LNCAP (cell line): ENCODE data around the gene VGLL4.

Experiments used
- TF ChIP-seq, protein P1 (sequence below): fragments of 450-650 bp; IDR thresholded peaks from 2 replicates; pipeline ENCODE4 v1.5.1; 2017; ENCODE audit warnings: mild to moderate bottlenecking

The VGLL4 gene

GRCh38 chr3:11538581-11538980 lies 105.1 kb downstream of the VGLL4 start:
- TF ChIP-seq, protein P1, sequence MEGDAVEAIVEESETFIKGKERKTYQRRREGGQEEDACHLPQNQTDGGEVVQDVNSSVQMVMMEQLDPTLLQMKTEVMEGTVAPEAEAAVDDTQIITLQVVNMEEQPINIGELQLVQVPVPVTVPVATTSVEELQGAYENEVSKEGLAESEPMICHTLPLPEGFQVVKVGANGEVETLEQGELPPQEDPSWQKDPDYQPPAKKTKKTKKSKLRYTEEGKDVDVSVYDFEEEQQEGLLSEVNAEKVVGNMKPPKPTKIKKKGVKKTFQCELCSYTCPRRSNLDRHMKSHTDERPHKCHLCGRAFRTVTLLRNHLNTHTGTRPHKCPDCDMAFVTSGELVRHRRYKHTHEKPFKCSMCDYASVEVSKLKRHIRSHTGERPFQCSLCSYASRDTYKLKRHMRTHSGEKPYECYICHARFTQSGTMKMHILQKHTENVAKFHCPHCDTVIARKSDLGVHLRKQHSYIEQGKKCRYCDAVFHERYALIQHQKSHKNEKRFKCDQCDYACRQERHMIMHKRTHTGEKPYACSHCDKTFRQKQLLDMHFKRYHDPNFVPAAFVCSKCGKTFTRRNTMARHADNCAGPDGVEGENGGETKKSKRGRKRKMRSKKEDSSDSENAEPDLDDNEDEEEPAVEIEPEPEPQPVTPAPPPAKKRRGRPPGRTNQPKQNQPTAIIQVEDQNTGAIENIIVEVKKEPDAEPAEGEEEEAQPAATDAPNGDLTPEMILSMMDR: no peak

- TF ChIP-seq, protein P1: no peak
Measured at GRCh38 chr3:11536936-11537612, 106.6 kb downstream of the VGLL4 start.

DNA sequence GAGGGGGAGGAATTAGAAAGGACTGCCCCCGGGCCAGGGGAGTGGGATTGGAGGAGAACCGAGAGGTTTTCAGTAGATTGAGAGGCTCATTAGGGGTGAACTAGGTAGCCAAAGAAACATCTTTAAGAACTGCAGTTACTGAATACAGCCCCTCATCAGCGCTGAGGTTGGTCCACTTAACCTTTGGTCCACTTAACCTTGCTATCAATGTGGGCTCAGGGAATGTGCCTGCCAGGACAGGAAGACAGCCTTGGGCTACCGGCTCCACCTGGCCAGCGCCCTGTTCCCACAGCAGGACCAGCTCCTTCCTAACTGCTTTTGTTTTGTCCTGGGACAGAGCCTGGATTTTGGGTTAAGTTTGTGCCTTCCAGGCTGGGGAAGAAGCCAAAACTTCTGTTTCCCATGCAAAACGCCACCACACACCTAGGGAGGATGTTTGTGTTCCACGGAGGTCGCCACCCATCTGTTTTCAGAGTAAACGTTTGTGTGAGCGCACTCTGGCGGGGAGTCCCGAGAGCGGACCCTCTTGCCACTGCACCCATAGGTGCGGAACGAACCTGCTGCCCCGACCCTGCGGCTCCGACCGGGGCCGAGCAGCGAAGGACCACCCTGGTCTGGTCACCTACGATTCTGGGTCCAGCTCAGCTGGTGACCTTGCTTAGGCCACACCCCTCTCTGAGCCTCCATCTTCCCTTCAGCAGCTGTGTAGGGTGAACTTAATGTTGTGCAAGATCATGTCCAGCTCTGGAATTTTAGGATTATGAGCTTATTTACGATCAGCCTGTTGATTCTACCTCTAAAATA lies 107.4 kb downstream of the VGLL4 start:
- TF ChIP-seq, protein P1: no peak

DNA sequence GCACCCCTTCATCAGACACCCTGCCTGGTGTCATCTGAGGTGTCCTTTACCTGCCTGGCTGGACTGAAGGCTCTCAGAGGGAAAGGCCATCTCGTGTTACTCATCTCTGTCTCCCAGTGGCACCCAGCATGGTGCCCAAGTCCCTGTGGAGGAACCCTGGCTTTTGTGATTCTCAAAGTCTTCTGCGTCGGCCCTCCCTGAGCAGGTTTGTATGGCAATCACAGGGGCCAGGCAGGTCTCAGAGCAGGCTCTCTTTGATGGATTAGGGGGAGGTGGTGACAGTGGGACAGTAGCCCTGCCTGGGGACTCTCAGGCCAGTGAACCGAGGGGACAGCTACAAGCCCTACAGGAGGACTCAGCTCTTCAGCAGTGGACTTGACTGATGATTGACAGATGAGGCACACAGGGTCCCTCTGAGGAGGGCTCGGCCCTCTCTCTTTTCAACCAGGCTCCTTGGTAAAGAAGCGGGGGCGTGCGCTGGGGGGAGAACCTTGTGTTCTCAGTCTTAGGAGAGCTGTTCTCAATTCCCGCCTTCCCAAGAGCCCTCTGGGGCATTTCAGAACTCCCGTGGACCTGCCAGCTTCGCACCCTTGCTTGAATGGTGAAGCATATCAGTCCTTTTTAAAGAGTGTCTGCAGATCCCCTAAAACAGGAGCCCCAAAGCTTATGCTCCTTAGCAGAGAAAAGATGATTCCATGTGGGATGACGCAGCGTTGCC lies 108.3 kb downstream of the VGLL4 start:
- TF ChIP-seq, protein P1: no peak

DNA sequence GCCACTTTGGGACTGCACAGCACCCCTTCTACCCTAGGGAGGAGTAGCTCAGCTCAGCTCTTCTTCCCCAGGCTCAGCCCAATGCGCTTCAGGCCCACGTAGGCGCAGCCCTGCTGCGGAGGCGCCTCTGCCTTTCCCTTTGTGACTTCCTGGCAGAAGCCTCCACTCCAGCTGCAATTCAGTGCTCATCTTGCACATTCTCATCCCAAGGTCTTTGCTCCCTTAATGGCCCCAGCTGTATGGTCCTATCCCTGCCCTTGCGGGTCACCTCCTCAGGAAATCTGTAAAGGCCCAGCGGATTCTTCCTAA lies 109.0 kb downstream of the VGLL4 start:
- TF ChIP-seq, protein P1: no peak

GRCh38 chr3:11534011-11534792 lies 109.5 kb downstream of the VGLL4 start:
- TF ChIP-seq, protein P1: no peak

- TF ChIP-seq, protein P1: no peak
Measured at GRCh38 chr3:11532931-11533391, 110.8 kb downstream of the VGLL4 start.
